ENCODE data around the gene SPNS2.

SPNS2 gene

DNA sequence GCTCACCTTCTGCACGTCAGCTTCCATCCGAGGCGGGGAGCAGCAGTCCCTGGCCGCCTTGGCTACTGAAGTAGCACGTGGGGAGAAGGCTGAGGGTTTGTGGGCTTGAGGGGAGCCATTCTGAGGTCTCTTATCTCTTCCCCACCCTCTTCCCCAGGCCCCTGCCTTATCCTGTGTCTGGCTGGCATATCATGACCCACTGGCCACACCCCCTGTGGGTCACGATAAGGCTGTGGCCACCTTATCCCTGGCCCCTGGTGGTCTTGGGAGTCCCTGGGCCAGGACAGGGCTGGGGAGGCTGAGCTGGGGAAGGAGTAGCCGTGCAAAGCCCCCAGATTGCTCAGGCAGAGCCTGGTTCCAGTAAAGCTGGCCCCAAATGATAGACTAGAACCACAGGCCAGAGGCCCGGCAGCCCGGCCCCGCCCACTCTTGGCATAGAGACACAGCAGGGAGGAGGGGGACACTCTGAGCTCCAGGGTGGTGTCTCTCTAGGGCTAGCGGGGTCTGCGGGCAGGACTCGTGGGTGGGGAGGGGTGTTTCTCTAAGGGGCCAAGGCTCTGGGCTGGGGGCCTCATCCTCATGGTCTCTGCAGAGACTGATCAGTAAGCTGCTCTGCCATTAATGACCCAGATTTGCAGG is 7.6 kb downstream of the SPNS2 start:
- no peak for DNase-seq

DNA sequence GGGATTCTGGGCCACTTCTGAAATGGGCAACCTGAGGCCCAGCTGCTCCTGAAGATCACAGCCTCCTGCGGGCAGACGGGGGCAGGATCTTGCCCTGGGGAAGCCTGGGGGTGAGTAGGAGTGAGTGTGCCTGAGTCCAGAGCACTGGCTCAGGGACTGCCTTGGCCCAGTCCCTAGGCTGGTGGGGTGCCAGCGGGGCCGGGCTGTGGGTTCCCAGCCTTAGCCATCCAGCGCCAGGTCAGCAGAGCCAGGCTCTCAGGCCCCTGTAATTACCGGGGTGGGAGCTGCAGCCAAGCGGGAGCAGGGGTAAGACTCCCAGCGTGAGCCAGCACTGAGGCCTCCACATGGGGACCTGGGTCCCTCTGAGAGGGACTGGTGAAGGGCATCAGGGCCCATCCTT is 8.2 kb downstream of the SPNS2 start:
- no peak for DNase-seq

DNA sequence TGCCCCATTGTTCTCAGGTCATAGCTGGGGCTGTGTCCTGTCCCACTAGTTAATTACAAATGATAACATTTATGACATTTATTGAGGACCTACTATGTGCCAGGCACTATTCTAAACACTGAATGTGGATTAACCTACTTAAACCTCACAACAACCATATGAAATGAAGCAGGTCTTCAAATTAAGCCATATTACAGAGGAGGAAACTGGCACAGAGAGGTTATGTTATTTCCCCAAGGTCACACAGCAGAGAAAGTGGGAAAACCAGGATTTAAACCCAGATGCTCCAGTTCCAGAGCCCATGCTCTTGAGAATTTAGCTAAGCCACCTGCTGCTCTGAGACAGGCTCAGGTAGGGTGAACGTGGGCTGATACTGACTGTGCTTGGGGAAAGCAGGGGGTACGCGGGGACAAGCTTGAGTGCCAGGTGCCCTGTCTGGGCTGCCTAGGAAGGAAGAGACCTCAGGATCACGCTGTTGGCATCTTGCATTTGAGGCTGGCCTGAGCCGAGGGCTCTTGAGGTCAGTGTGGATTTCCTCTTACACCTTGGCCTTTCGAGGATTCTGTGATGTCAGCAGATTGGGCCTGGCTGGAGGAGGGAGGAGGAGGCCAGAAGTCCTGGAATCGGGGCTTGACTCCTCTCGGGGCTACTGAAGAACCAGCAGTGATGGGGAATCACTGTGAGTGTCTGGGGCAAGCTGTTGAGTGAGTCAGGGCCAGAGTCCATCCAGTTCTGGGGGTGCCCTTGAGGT is 8.9 kb downstream of the SPNS2 start:
- no peak for DNase-seq

DNA sequence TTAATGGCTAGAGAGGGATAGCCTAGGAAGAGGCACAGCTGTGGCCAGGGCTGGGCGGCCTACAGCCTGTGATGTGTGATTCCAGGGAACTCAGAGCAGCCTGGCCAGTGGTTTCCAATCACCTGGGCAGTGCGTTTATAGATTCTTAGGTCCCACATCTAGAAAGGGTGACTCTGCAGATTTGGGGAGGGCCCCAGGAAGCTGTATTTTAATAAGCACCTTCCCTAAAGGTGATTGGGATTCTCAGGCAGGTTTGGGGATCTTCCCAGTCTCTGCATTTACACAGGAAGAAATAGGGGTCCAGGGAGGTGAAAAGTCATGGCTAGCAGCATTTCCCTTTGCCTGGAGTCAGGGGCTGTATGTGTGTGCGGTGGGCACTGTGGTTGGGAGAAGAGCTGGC is 9.5 kb downstream of the SPNS2 start:
- no peak for DNase-seq

DNA sequence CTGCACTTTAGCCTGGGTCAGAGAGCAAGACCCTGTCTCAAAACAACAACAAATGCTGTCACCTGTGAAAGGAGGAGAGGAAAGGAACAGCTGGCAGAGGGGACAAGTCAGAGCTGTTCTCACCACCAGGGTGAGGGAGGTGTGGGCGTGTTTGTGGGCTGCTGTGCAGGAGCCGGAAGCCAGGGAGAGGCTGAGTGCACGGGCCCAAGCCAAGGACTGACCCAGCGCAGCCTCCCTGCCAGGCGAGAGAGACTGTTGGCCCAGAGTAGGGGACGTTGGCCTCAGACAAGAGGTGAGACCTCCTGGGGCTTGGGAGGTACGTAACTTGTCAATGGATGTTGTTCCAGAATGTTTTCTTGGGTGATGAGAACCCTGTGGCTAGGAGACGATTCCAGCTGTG is 10.7 kb downstream of the SPNS2 start:
- no peak for DNase-seq

DNA sequence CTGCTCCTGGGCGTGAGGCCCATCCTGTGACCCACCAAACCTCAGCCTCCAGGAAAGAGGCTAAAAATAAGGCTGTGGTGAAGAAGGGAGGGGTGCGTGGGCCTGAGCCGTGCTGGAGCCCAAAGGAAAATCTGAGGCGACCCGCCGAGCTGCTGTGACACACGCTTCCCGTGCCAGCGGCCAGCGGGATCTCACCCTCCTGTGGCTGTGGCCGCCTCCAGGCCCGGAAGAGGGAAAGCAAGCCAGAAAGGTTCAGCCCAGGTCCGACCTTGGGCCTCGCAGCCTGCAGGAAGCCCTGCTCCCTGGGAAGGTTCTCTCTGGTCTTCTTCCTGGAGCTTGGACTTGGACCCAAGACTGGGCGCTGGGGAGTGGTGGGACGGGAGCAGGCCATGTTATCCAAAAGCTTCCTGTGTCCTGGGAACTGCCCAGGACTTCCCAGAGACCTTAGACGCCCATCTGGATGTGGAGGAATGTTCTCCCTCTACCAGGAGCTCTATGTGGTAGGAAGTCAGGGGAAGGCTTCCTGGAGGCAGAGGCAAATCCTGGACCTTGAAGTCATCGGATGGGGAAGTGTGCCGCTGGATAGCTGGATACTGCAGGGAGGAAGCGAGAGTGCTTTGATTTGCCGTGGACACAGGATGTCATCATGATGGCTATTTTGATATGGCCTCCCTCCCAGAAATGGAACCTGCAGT is 11.4 kb downstream of the SPNS2 start:
- no peak for DNase-seq

DNA sequence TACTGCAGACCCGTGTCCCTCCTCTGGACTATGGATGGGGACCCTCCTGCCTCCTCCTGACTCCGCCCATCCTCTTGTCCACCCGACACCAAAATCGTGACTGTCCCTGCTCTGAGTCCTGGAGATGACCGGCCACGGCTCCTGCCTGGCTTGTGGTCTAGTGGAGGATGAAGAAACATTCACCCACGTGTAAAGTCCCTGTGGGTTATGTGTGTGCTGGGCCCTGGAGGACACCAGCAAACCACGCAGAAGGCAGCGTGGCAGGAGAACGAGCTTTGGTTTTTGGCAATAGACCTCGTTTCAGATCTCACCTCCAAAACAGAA is 11.9 kb downstream of the SPNS2 start:
- DNase-seq: no peak

DNA sequence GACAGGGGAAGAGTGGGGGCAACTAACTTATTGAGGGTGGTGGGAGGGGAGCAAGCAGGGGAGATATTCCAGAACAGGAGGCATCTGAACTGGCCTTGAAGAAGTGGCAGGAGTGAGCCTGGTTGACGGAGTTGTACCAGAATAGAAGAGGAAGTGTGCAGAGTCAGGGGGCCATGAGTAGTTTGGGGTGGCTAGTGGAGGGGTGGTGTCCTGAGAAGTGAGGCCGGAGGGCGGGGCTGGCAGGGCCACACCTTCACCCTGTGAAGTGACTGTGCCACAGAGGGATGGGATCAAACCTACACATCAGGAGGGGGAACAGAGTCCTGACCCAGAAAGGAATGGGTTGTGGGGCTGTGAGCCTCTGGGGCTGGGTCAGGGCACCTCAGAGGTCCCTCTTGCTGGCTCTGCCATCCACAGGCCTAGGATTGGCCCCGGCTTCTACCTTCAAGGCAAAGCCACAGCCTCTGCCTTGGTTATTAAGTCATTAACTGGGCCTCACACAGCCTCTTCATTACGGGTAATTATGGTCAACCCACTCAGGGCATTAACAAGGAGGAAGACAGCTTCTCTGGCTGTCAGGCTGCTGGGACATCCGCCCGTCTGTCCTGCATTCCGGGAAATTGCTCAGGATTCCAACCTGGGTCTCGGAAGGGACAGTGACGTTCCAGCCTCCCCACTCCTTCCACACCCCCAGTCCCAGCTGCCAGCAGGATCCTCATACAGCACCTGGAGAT is 12.7 kb downstream of the SPNS2 start:
- DNase-seq: no peak

DNA sequence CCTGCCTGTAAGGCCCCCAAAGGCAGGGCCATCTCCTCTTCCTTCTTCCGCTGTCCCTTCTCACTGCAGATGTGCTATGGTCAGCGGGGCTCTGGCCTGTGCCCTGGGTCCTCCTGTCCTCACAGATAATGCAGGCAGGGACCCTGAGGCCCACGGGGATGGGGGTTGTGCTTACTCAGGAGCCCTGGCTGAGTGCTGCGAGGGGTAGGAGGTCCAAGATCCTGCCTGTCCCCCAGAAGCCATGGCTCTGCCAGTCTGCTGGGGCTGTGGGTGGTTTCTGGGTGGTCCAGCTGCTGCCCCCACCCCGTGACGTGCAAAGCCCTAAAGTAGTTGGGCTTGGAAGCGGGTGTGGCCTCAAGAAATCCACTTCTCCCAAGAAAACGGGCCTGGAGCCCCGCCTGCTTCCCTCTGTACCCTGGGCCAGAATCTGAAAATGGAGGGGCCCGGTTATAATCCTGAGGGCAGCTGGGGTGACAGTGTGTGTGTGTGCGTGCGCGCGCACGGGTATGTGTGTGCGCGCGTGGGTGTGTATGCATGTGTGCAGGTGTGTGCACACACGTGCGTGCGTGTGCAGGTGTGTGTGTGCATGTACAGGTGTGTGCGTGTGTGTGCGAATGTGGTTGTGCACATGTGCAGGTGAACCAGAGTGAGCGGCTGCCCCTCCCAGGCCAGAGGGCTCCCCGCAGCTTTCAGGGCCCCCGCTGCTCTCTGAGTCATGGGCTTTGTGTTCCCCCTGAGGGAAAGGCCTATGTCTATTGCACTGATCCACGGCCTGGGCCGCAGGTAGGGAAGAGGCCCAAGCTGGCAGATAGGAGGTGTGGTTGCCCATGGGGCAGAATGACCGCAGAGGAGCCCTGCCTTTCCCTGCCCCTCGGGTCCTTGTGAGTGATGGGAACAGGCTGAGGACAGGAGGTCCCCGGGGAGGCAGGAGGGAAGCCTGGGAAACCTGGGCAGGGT is 13.8 kb downstream of the SPNS2 start:
- no peak for DNase-seq

DNA sequence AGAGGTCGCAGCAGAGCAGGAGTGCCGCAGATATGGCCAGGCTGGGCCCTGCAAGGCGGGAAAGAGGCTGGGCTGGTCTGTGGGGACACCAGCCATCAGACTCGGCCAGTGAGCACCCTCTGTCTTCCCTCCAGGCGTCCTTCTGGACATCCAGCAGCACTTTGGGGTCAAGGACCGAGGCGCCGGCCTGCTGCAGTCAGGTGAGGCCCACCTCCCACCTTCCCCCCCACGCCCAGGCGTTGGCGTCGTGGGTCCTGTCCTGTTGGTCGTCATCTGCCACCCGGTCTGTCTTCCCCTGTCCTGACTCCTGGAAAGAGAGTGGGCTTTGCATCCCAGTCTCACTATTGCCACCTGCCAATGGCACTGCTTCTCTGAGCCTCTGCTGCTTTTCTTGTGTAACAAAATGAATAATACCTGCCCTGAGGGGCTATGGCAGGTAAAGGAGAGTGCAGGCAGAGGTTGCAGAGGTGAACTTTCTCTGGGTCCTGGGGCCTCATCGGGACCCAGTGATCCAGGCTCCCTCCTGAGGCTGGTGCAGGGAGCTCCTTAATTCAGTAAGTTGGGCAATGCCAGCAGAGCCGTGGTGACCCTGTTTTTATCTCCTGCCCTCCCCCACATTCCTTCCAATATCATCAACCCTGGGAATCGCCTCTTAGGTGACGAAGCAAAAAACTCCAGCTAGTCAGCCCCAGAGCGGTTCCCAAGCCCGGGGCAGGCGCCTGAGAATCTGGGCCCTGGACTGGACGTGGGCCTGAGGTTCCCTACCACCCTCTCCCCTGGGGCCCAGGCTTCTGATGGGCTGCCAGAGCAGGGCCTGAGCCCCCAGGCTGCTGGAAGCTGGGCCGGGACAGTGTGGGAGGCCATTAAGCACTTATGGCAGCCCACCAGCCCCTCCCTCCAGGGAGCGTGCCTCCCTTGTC is 14.7 kb downstream of the SPNS2 start:
- DNase-seq: no peak

DNA sequence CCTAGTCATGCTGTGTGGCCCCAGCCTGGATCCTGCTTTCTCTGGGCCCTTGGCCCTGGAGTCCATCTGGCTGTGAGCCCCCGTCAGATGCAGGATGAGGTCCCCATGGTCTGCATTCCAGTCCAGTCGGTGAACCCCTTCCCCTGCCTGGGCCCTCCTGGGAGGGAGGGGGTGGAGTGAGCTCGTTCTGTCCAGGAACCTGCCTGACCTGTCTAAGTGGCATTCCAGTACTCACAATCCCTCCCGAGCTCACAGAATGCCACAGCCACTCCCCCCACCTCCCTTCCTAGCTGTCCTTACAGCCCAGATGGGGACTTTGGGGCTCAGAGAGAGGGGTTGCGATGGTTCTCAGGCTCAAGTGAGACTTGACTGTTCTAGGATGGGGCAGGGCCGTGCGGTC is 15.5 kb downstream of the SPNS2 start:
- no peak for DNase-seq

DNA sequence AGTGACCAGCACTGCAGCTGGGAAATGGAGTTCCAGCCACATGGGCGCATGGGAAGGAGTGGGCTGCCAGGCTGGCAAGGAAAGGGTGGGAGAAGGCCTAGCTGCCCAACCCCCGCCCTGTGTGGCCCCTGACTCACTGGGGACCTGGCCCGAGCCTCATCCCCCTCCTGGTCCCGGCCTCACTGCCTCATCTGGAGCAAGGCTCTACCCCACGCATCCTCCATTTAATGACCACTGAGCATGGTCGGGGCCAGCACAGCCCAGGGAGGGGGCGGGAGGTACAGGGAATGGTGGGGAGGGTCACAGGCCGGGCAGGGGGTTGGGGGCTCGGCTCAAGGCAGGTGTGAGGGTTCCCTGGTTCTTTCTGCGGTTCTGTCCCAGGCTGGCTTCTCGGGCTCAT is 16.1 kb downstream of the SPNS2 start:
- DNase-seq: no peak

DNA sequence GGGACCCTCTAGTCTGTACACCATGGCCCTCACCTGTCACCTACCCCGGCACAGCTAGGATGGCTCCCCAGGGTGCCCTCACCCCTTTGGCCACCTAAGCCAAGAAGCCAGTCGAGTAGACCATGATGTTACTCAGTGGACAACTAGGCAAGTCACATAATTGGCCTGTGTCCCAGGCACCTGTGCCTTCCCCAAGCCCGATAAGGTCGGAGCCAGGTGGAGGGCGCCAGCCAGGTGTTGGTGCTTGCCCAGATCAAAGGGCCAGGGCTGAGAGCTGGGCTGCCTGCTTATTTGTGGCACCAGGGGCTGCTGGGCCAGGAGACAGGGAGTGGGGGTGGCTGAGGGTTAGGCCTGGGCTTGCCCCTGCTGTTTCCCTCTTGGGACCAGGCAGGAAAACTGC is 16.8 kb downstream of the SPNS2 start:
- no peak for DNase-seq

DNA sequence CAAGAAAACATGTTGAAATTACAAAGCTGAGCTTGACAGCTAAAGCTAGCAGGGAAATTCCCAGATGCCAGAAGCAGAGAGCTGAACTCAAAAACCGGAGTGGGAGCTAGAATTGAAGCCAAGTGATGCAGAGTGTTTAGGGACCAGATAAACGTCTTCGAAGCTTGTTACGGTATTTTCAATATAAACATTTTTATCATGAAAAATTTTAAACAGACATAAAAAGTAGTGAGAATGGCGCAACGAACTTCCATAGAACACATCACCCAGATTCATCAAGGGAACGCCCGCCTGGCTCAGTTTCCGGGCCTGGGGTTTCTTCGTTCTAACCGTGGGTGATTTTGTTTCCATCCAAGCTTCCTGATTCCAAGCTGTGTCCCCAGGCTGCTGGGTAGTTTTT is 18.1 kb downstream of the SPNS2 start:
- DNase-seq: no peak

DNA sequence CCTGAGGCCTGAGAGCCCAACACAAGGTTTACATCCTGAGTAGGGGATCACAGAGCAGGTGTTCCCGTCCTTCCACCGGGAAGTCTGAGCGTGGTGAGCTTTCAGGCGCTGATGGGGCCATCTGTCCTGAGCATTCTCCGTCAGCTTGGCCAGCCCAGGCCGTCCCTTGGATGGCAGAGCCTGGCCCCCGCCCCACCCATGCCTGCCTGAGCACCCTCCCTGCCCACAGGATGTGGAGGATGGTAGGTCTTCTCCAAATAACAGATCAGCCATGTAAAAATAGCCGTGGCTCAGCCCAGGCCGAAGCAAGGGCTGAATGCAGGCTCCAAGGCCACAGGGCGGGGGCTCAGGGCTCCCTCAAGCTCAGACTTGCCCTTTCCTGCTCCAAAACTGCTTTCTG is 20.2 kb downstream of the SPNS2 start:
- no peak for DNase-seq

DNA sequence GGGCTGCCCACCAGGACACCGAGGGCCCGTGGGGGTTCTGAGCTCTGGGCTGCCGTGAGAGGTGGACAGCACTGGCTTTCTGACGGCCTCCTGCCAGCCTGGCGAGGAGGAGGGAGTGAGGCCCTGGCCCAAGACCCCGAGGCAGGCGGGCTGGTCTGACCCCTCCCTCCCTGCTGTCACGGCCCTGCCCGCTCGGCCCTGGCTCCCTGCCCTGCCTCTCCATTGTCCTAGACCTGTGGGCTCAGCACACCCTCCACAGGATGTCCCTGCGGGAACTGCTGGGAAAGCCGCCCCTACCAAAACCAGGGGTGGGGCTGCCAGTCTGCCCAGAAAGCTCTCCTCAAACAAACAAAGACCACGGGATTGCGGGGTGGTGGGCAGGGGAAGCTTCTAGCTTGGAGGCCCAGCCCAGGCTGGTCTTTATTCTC is 20.7 kb downstream of the SPNS2 start:
- DNase-seq: no peak

DNA sequence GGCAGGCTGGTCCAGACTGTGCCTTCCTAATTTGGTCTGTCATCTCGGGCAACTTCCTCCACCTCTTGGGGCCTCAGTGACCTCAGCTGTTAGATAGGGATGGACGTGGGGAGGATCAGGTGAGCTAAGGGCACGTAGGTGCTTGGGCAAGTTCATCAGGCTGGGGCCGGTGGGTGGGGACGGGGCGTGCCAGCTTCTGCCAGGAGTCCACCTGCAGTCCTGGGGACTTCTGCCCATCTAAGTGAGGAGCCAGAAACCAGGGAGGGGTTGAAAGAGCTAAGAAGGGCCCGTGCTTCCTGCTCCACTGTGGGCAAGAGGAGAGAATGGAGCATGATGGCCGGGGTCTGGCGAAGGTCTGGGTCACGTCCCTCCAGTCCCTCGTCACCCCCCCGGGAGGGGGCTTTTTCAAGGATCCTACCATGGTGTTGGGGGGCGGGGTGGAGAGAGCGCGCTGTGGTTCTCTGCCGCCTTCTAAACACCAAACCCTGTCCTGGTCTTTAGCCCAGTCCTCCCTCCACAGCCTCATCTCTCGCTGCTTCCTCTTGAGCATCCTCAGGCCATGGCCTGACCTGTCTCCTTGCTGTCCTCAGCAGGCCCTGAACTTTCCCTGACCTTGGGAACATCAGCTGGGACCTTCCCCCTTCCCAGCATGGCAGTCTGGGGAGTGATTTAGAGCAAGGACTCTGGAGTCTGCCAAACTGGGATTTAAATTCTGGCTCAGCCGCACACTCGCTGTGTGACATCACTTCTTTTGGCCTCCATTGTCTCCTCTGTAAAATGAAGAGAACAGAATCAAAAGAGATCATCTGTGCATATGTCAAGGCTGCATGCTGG is 21.6 kb downstream of the SPNS2 start:
- DNase-seq: no peak

DNA sequence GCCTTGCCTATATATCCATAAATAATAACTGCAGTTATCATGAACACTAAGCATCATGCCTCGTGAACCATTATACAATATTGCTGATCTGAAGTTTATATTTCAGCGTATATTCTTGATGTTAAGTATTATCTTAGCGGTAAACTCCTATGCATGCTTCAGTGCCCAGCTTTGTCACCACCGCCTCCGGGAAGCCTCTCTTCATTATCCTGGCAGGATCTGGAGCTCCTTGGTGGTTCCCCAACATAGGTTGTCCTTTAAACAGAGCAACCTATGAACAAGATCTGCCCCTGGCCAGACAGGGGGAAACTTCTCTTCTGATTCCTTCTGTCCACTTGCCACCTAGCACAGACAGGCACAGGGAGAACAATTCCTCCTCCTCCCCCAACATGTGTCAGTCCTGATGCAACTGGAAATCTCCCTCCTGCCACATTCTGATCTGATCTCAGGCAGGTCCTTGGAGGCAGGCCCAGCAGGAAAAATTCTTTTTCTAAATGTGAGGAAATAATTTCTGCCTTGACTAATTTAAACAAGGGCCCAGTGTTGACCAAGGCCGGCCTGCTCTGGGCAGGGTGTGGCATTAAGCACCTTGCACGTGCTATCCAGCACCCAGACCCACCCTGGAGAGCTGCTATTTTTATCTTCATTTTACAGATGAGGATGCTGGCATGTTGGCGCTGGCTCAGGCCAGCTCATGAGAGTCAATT is 22.4 kb downstream of the SPNS2 start:
- no peak for DNase-seq

DNA sequence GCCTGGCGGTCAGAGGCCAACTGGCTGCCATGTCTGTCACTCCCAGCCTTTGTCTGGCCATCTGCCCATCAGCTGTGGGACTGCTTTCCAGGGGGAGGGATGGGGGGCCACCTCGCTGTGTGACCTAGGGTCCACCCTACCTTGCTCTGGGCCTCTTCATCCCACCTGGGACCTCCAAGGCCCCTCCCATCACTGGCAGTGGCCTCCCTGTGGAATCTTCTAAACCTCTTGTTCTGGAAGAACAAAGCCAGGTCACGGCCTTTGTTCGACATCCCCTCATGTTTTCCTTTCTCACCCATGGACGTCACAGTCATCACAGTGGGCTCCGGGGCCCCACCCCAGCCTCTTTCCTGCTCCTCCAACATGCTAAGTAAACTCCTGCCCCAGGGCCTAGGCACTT is 24.0 kb downstream of the SPNS2 start:
- DNase-seq: no peak

DNA sequence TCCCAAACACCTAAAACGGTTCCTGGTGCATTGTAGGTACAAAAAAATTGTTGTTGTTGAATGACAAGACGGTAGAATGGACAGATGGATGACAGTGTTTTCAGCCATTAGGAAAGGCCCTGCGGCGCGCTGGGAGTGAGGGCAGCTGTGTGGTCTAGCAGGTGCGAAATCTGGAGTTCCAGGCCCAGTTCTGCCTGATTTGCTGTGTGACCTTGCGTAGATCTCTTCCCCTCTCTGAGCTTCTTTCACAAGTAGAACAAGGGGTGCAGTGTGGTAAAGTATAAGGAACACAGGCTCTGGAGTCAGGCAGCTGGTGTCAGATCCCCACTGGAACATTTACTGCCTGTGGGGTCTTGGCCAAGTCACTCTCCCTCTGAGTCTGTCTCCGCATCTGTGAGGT is 25.3 kb downstream of the SPNS2 start:
- DNase-seq: peak; percentile 71

All from NCI-H2171 treated with DMSO at 0.1 percent for 48 hours (cell line).